Osteoblast (primary cell): ENCODE measurements around the gene VPS13A. TPM values are rescaled to one million over a fixed set of nuclear protein-coding genes. Genes with fewer than 3 reads are reported as not detected.
A peak's percentile ranks its signal among the peaks of the same experiment; 100 is the strongest.

Experiments
- DNase-seq: peaks from one replicate; pipeline ENCODE4 v3.0.0; 2011; ENCODE audit warnings: low spot score, mixed read lengths; ENCODE audit not compliant: insufficient read length; ENCODE audit errors: missing footprints
- H2AFZ ChIP-seq: 2 replicates; pipeline ENCODE4 v1.6.0; 2011; ENCODE audit warnings: mild to moderate bottlenecking, low read length
- H3K27ac ChIP-seq: 2 replicates; pipeline ENCODE4 v1.5.1; 2011; ENCODE audit warnings: mild to moderate bottlenecking, low read depth, low read length, moderate library complexity
- H3K27me3 ChIP-seq: 2 replicates; pipeline ENCODE4 v1.6.0; 2012; ENCODE audit warnings: mild to moderate bottlenecking, control low read depth, inconsistent platforms, low read length, moderate library complexity; ENCODE audit not compliant: insufficient read depth
- H3K36me3 ChIP-seq: 2 replicates; pipeline ENCODE4 v1.5.1; 2011; ENCODE audit warnings: mild to moderate bottlenecking, low read length, control low read depth, moderate library complexity; ENCODE audit not compliant: insufficient read depth
- H3K4me1 ChIP-seq: 2 replicates; pipeline ENCODE4 v1.5.1; 2011; ENCODE audit warnings: mild to moderate bottlenecking, low read length, control low read depth, moderate library complexity; ENCODE audit not compliant: insufficient read depth
- H3K4me2 ChIP-seq: 2 replicates; pipeline ENCODE4 v1.6.0; 2011; ENCODE audit warnings: mild to moderate bottlenecking, low read length; ENCODE audit not compliant: insufficient read depth
- H3K4me3 ChIP-seq: fragments of 200-600 bp; sonication (generic); 3 replicates; pipeline ENCODE4 v1.5.1; 2012; ENCODE audit warnings: mild to moderate bottlenecking, low read length, inconsistent platforms; ENCODE audit not compliant: insufficient read depth
- H3K79me2 ChIP-seq: 2 replicates; pipeline ENCODE4 v1.6.0; 2012; ENCODE audit warnings: mild to moderate bottlenecking, low read length, control low read depth, inconsistent platforms; ENCODE audit not compliant: insufficient read depth
- H3K9me3 ChIP-seq: 2 replicates; pipeline ENCODE4 v1.5.1; 2011; ENCODE audit warnings: low read depth, low read length, control low read depth
- H4K20me1 ChIP-seq: 2 replicates; pipeline ENCODE4 v1.6.0; 2012; ENCODE audit warnings: mild to moderate bottlenecking, low read length, control low read depth; ENCODE audit not compliant: insufficient read depth
- total RNA-seq: library from RNA; depleted of rRNA; stranded (reverse); fragments of >200 nt; gene quantifications from 2 replicates; pipeline ENCODE4 v1.2.3, GENCODE V29; 2012
- TF ChIP-seq, protein P1 (sequence below): IDR thresholded peaks from 2 replicates; pipeline ENCODE4 v1.5.1; 2011; ENCODE audit warnings: mild to moderate bottlenecking, low read depth, low read length, moderate library complexity; ENCODE audit errors: extremely low read depth

The VPS13A gene
- total RNA-seq, 1 donor = 60.4 TPM

DNA sequence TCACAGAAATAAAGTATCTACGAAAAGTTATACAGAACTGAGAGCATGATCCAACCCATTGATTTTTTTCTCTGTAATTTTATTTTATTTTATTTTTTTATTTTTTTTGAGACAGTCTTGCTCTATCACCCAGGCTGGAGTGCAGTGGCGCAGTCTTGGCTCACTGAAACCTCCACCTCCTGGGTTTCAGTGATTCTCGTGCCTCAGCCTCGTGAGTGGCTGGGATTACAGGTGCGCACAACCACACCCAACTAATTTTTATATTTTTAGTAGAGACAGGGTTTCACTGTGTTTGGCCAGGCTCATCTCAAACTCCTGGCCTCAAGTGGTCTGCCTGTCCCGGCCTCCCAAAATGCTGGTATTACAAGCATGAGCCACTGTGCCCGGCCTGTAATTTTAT is 107.3 kb downstream of the VPS13A start:
- Histone ChIP-seq H3K4me3 (no peak overlapping the region), H3K79me2 (no peaks in the 10 kb centered on the region), H3K9me3 (peaks cover 3% of the 10 kb centered on the region), H4K20me1 (no peaks in the 10 kb centered on the region), H2AFZ (no peak overlapping the region), H3K4me2 (no peak overlapping the region), H3K36me3 (no peaks in the 10 kb centered on the region), H3K27me3 (no peaks in the 10 kb centered on the region), H3K4me1 (no peaks in the 10 kb centered on the region), H3K27ac (no peak overlapping the region)
- TF ChIP-seq, protein P1, sequence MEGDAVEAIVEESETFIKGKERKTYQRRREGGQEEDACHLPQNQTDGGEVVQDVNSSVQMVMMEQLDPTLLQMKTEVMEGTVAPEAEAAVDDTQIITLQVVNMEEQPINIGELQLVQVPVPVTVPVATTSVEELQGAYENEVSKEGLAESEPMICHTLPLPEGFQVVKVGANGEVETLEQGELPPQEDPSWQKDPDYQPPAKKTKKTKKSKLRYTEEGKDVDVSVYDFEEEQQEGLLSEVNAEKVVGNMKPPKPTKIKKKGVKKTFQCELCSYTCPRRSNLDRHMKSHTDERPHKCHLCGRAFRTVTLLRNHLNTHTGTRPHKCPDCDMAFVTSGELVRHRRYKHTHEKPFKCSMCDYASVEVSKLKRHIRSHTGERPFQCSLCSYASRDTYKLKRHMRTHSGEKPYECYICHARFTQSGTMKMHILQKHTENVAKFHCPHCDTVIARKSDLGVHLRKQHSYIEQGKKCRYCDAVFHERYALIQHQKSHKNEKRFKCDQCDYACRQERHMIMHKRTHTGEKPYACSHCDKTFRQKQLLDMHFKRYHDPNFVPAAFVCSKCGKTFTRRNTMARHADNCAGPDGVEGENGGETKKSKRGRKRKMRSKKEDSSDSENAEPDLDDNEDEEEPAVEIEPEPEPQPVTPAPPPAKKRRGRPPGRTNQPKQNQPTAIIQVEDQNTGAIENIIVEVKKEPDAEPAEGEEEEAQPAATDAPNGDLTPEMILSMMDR = no peak
- DNase-seq = no peak

DNA sequence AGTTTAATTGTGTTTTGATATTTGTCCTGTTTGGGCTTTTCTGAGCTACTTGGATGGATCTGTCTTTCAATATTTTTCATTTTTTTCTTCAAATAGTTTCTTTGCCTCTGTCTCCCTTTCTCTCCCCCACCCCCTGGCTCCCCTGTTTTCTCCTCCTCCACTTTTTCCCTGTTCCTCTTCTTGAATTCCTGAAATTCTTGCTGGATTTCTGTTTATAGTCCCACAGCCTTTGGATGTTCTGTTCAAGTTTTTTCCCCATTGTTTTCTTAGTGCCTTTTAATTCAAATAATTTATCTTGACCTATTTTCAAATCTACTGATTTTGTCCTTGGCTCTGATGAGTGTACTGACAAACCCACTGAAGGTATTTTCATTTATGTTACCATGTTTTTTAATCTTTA is 113.0 kb downstream of the VPS13A start:
- Histone ChIP-seq H3K4me1 (peaks cover 5% of the 10 kb centered on the region), H3K27ac (no peak overlapping the region), H2AFZ (no peak overlapping the region), H3K36me3 (no peaks in the 10 kb centered on the region), H3K4me2 (no peak overlapping the region), H4K20me1 (no peaks in the 10 kb centered on the region), H3K27me3 (no peaks in the 10 kb centered on the region), H3K9me3 (peaks cover 3% of the 10 kb centered on the region), H3K79me2 (no peaks in the 10 kb centered on the region), H3K4me3 (no peak overlapping the region)
- DNase-seq = no peak
- TF ChIP-seq, protein P1 = no peak

DNA sequence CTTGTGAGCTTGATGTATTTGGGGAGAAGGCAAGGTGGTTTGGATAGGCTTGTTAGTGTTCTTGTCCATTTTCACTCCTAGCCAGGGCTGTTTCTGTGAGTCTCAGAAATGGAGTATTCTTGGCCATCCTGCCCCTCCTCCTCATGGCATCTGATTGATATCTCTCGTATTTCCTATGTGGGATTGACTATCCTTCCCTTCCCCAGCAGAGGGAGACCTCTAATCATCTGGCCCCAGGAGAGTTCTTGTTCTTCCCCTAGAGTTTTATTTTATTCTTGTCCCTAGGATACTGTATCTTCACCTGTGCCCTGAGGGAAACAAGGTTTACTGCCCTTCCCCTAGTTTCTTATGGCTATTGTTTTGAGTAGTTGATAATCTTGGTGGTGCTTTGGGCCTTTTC is 114.4 kb downstream of the VPS13A start:
- no peak overlapping the region for H3K4me3 ChIP-seq
- H3K4me1 ChIP-seq = peaks cover 5% of the 10 kb centered on the region
- no peak overlapping the region for H3K4me2 ChIP-seq
- no peaks in the 10 kb centered on the region for H3K27me3 ChIP-seq
- H3K9me3 ChIP-seq = peaks cover 3% of the 10 kb centered on the region
- no peaks in the 10 kb centered on the region for H3K36me3 ChIP-seq
- H4K20me1 ChIP-seq = no peaks in the 10 kb centered on the region
- TF ChIP-seq, protein P1 = peak; percentile 68
- H3K27ac ChIP-seq = no peak overlapping the region
- no peaks in the 10 kb centered on the region for H3K79me2 ChIP-seq
- peak; percentile 80 for DNase-seq
- no peak overlapping the region for H2AFZ ChIP-seq

GRCh38 chr9:77293949-77294348 is 116.6 kb downstream of the VPS13A start:
- H3K27ac ChIP-seq = no peak overlapping the region
- H3K4me3 ChIP-seq = no peak overlapping the region
- no peaks in the 10 kb centered on the region for H3K79me2 ChIP-seq
- no peaks in the 10 kb centered on the region for H3K36me3 ChIP-seq
- DNase-seq = no peak
- TF ChIP-seq, protein P1 = no peak
- H3K9me3 ChIP-seq = no peaks in the 10 kb centered on the region
- H3K4me1 ChIP-seq = peaks cover 5% of the 10 kb centered on the region
- no peak overlapping the region for H2AFZ ChIP-seq
- no peaks in the 10 kb centered on the region for H4K20me1 ChIP-seq
- no peak overlapping the region for H3K4me2 ChIP-seq
- no peaks in the 10 kb centered on the region for H3K27me3 ChIP-seq
